GM12873 (cell line): ENCODE data around the gene GATB.

Source experiments
- CTCF ChIP-seq: IDR thresholded peaks from 2 replicates; pipeline ENCODE4 v1.5.1; 2012; ENCODE audit warnings: low read depth, mild to moderate bottlenecking, moderate library complexity, low read length, control low read depth; ENCODE audit not compliant: insufficient read depth; ENCODE audit errors: missing control alignments

GATB gene

GRCh38 chr4:151729731-151730559 lies 30.9 kb downstream of the GATB start:
- no peak for TF ChIP-seq CTCF

DNA sequence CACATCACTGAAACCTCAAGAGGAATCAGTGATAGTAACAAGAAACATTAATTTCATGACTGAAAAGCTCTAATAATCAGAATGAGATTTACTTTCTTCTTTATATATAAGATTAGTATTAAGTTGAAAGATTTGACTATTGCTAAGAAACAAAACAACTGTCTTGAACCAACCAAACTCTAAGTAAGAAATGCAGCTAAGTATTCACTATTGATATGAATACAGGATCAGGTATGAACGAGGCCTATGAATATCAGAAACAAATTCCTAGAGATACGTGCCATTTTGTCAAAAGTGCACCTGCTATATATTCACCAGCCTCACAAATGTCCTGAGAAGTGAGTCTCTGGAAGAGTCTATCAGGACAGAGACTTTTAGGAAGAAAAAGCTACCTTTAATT lies 32.1 kb downstream of the GATB start:
- no peak for TF ChIP-seq CTCF

- TF ChIP-seq CTCF: no peak
These were observed 32.8 kb downstream of the GATB start for GRCh38 chr4:151728006-151728405.

DNA sequence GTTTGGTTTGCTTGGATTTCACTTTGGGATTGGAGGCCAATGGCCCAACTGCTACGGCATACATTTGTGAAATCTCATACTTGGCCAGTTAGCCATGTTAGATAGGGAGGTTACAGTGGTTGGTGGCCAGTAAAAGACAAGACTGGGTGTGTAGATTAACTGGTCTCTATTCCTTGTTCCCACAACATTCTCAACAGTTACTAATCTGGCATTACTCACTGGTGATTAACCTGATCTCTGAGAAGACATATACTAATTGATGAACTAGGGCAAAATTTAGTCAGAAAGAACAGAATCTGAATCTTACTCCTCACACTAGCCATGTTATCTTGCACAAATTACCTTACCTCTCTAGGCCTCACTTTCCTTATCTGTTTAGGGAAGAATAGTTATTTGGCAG lies 33.4 kb downstream of the GATB start:
- TF ChIP-seq CTCF: no peak

GRCh38 chr4:151725087-151725486 lies 35.7 kb downstream of the GATB start:
- no peak for TF ChIP-seq CTCF

GRCh38 chr4:151721916-151722315 lies 38.9 kb downstream of the GATB start:
- no peak for TF ChIP-seq CTCF

DNA sequence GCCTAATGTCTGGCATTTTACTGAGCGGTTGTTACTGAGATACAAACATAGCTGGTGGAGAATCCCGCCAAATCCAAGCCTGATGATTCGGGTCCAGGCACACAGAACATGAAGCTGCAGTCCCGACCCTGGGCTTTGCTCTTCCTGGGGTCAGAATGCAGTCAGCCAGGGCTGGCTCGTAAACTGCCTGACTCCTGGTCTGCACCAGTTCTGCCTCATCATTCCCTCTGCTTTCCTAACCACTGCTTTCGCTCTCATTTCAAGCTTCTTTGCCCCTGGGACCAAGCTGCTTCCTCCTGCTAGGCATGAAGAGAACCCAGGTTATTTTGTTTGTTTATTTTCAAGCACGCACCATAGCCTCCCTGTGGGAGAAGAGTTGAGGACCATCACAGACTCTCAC lies 39.3 kb downstream of the GATB start:
- TF ChIP-seq CTCF: no peak

- no peak for TF ChIP-seq CTCF
These were observed 40.9 kb downstream of the GATB start for GRCh38 chr4:151719956-151720334.
